ENCODE data around the gene FOXD1.
"Not testable (repeated sequence)": the region's sequence is repeated elsewhere in the genome, so short reads cannot be mapped to it uniquely, and the experiment has no call there.

Gene FOXD1

GRCh38 chr5:73448463-73449136, at the start of gene FOXD1:
Gene FOXD1 (minus strand): TSS chr5:73448777. CDS start chr5:73448362, 415 bp downstream.
- DNase-seq: peak; percentile 35

DNA sequence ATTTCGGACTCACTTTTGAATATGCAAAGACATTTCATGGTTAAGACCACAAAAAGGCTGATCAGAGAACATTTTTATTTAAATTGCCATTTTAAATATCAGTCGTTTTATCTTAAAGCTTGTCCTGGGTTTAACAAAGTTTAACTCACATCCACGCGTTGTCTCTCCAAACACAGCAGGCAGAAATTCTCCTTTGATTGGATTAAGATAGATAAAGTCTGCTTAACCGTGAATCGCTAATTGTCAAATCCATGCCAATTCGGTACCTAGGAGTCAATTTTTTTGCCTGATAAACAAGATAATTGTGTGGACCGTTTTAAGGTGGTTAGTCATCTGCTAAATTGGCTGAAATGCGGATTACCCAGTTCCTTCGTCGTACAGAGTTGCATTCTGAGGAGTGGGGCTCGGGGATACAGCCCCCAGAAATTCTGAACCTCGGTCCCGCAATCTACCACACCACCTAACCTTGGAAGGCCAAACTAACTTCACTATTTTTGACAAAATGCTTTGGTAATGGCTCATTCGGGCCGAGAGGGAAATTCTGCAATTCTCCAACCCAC, 49.0 kb upstream of the FOXD1 start:
- no peak for DNase-seq

DNA sequence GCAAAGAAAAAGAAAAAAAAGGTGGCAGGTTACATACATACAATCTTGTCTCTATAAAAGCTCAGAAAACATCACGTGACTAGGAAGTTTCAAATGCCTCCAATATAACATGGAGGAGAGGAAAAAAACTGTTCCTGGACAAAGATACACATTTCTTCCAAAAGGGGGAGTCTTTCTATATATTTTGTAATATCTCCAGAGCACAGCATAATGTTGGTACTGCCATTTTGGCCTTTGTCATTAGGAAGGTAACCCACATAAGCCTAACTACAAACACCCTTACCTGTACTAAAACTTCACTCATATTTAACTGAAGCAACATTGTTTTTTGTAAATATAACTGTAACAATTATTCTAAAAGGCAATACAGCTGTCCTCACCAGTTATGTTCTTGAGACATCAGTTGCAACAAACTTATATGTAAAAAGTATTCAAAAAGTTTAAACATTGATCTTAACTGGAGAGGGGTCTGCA, 48.4 kb upstream of the FOXD1 start:
- DNase-seq: peak; percentile 23

DNA sequence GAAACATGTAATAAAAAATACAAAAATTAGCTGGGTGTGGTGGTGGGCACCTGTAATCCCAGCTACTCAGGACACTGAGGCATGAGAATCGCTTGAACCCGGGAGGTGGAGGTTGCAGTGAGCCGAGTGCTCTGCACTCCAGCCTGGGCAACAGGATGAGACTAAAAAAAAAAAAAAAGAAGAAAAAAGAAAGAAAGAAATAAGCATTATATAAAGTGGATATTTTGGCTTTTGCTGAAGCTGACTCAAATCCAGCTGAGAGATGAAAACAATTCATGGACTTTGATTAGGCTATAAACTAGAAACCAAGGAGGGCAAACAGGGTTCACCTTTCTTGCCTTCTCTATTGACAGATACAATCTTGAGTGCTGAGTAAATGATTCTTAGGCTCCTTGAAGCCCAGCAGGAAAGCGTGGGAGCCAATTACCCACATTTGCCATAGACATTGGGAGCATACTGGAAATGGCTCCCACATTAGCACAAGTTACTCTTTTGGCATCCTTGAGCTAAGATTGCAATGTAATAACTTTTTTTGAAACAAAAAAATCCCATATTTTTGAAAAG, 47.3 kb upstream of the FOXD1 start:
- no peak for DNase-seq

- DNase-seq: no peak
Observed at GRCh38 chr5:73494721-73495120, 46.1 kb upstream of the FOXD1 start.

- no peak for DNase-seq
Observed at GRCh38 chr5:73493421-73493820, 44.8 kb upstream of the FOXD1 start.

GRCh38 chr5:73491155-73491554, 42.6 kb upstream of the FOXD1 start:
- DNase-seq: no peak

GRCh38 chr5:73490088-73490487, 41.5 kb upstream of the FOXD1 start:
- no peak for DNase-seq

DNA sequence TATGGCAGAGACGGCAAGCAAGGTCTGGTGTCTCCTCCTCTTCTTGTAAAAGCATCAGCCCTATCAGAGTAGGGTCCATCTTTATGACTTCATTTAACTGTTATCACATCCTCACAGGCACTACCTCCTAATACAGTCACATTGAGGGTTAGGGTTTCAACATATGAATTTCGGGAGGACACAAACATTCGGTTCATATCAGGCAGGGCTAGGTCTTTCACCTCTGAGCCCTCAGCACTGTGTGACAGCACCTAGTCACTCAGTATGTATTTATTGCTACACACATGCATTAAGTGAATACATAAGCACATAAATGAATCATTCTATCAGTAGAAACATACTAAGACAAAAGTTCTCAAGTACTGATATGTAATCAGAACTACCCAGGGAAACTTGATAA, 40.2 kb upstream of the FOXD1 start:
- DNase-seq: no peak

GRCh38 chr5:73487815-73488214, 39.2 kb upstream of the FOXD1 start:
- DNase-seq: no peak

DNA sequence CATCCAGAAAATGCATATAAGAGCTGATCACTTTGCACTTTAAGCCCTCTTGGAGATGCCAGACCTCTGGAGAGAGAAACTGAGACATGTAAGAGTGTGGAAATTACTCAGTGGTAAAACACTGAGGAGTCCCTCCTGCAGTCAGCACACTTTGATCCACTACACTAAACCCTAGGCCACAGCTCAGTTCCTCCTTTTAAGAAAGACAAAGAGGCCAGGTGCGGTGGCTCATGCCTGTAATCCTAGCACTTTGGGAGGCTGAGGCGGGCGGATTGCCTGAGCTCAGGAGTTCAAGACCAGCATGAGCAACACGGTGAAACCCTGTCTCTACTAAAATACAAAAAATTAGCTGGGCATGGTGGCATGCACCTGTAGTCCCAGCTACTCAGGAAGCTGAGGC, 38.7 kb upstream of the FOXD1 start:
- DNase-seq: not testable (repeated sequence)

DNA sequence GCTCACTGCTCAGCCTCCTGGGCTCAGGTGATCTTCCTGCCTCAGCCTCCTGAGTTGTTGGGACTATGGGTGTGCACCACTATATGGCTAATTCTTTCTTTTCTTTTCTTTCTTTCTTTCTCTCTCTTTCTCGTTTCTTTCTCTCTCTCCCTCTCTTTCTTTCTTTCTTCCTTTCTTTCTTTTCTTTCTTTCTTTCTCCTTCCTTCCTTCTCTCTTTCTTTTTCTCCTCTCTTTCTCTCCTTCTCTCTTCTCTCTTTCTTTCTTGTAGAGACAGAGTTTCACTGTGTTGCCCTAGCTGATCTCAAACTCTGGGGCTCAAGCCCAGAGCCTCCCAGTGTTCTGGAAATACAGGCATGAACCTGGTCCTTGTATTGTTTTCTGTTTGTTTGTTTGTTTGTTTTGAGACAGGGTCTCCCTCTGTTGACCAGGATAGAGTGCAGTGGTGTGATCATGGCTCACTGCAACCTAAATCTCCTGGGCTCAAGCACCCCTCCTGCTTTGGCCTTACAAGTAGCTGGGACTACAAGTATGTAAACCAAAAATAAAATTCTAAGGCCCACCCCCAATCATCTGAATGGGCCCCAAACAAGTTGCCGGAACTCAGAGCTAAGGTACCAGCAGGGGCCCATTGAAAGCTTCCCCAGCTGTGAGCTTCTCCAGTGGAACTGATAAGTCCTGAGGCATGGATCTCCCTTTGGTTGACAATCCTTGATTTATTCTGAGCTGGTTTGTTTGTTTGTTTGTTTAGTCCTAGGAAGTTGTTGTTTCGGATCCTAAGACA, 37.7 kb upstream of the FOXD1 start:
- DNase-seq: no peak

GRCh38 chr5:73485715-73486114, 37.1 kb upstream of the FOXD1 start:
- DNase-seq: no peak

DNA sequence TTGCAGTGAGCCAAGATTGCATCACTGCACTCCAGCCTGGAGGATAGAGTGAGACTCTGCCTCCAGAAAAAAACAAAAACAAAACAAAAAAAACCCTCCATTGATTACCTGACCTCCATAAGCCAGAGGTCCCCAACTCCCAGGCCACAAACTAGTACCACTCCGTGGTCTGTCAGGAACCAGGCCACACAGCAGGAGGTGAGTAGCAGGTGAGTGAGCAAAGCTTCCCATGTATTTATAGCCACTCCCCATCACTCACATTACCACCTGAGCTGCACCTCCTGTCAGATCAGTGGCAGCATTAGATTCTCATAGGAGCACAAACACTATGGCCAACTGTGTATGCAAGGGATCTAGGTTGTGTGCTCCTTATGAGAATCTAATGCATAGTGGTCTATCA, 35.9 kb upstream of the FOXD1 start:
- DNase-seq: no peak

DNA sequence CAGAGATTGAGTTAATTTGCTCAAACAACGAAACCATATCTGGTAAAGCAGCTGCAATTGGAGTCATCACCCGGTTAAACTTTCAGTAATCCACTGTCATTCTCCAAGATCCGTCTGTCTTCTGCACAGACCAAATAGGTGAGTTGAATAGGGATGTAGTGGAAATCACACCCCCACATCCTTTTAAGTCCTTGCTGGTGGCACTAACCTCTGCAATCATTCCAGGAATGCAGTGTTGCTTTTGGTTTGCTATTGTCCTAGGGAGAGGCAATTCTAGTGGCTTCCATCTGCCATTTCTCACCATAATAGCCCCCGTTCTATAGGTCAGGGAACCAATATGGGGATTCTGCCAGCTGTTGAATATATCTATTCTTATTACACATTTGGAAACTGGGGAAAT, 35.1 kb upstream of the FOXD1 start:
- DNase-seq: no peak

- DNase-seq: no peak
Observed at GRCh38 chr5:73482383-73483136, 34.0 kb upstream of the FOXD1 start.

- no peak for DNase-seq
Observed at GRCh38 chr5:73480500-73480899, 31.9 kb upstream of the FOXD1 start.

GRCh38 chr5:73472116-73472515, 23.5 kb upstream of the FOXD1 start:
- no peak for DNase-seq

- no peak for DNase-seq
Observed at GRCh38 chr5:73471654-73472053, 23.1 kb upstream of the FOXD1 start.

GRCh38 chr5:73469878-73470277, 21.3 kb upstream of the FOXD1 start:
- DNase-seq: no peak

DNA sequence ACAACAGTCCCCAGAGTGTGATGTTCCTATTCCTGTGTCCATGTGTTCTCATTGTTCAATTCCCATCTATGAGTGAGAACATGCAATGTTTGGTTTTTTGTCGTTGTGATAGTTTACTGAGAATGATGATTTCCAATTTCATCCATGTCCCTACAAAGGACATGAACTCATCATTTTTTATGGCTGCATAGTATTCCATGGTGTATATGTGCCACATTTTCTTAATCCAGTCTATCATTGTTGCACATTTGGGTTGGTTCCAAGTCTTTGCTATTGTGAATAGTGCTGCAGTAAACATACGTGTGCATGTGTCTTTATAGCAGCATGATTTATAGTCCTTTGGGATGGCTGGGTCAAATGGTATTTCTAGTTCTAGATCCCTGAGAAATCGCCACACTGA, 20.1 kb upstream of the FOXD1 start:
- not testable (repeated sequence) for DNase-seq

DNA sequence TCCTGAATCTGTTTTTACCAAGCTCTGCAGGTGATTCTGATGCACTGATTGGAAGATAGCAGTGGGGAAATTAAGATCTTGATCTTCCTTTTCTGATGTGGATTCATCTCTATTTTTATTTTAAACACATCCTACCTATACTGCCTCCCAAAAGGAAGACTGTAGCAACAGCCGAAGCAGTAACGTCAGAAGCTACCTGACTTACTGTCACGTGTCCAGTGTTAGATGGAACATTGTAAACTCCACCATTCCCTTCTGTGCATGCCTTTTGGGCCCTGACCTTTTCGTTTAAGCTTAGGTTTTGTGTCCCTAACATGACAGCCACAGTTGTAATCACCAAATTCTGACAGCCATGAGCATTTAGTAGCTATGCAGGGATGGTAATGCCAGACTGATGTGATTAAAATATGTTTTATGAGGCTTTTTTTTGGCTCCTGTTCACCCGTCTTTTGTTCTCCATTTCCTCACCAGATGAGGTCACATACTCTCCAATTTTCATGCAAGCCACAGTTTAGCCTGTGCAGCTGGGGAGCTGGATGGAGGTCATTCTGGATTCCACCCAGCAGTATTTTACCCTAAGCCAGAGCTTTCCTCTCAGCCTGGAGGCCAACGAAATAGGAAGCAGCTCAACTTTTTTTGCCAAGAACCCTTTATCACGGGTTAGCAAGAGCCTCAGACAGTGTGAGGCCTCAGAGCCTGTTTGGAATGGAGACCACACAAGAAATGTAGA, 15.6 kb upstream of the FOXD1 start:
- DNase-seq: no peak
